Psoas muscle (tissue), 8 donors: ENCODE results near the gene GAS2L2. TPM values are rescaled to one million over a fixed set of nuclear protein-coding genes. Genes with fewer than 3 reads are reported as not detected.

Experiments used
- ATAC-seq, 4 donors: fragments of 200-7000 bp; cut with Tn5 transposase; one replicate each; pipeline ENCODE4 v1.9.1; 2020; ENCODE audit warnings: moderate library complexity in 3 of 4, mild to moderate bottlenecking in 2 of 4
- DNase-seq, 2 donors: peaks; one replicate each; pipeline ENCODE4 v3.0.0-alpha.2; 2020
- H3K27ac ChIP-seq: fragments of 200-600 bp; one replicate; pipeline ENCODE4 v1.8.0; 2022
- H3K27me3 ChIP-seq, 3 donors: fragments of 200-600 bp in 1 of 3; one replicate each; pipeline versions ENCODE4 v1.6.1 to v1.8.0; 2013 to 2022; ENCODE audit warnings: low read length in 2 of 3, mild to moderate bottlenecking in 2 of 3, moderate library complexity in 1 of 3; ENCODE audit not compliant: insufficient read depth in 3 of 3
- H3K36me3 ChIP-seq, 2 donors: fragments of 200-600 bp in 1 of 2; one replicate each; pipeline versions ENCODE4 v1.6.1 to v1.8.0; 2013 to 2022; ENCODE audit warnings: low read depth in 1 of 2, mild to moderate bottlenecking in 1 of 2, moderate library complexity in 1 of 2; ENCODE audit not compliant: insufficient read depth in 1 of 2
- H3K4me1 ChIP-seq: fragments of 200-600 bp; one replicate; pipeline ENCODE4 v1.8.0; 2022
- H3K4me3 ChIP-seq: fragments of 200-600 bp; one replicate; pipeline ENCODE4 v1.8.0; 2022; ENCODE audit warnings: mild to moderate bottlenecking
- H3K9me3 ChIP-seq: fragments of 200-600 bp; one replicate; pipeline ENCODE4 v1.8.0; 2022
- CTCF ChIP-seq: fragments of 200-600 bp; IDR thresholded peaks from one replicate; pipeline ENCODE4 v1.8.0; 2022; ENCODE audit warnings: antibody characterized with exemption
- WGBS, 3 donors: extraction: QIAGEN DNeasy Blood & Tissue Kit; methylation state at CpG; one replicate each; pipeline versions ENCODE4 v1.1.6 to v1.1.7; 2013; 5-methylcytosine and 5-hydroxymethylcytosine counted together
- intact Hi-C, 2 donors: fragments of 100-400 bp; cut with DNase I; formaldehyde crosslinking; loops; one replicate each; pipeline versions ENCODE4 v1.11.0 to v1.14.2; 2022
- polyA plus RNA-seq, 3 donors: library from polyadenylated mRNA; stranded (reverse); fragments of 200-250 nt; gene quantifications; one replicate each; pipeline ENCODE4 v1.2.3, GENCODE V29; 2013
- total RNA-seq, 4 donors: library from RNA; stranded (reverse); fragmentation: NEBNext Ultra II Directional in 2 of 4; extraction: Animal tissue kit (Norgen Biotek cat#: 25700) in 2 of 4; gene quantifications; one replicate each; pipeline versions ENCODE4 v1.2.1 to v1.2.4, GENCODE V29; 2021 to 2023
- donor health status: healthy with polysubstance abuse.
- donor health status: DM: no; HTN: no; CAD: no; lungs with moderate emphysema.
- donor health status: Bipolar disorder and iron deficiency.
- donor health status: healthy.
- donor health status: DM: yes; HTN: yes; CAD: no.
- donor health status: DM: no; HTN: no; CAD: no.
- donor health status: DM: no; HTN: no; CAD: no.
- donor health status: DM: yes; HTN: yes; CAD: no.

The GAS2L2 gene
- total and polyA plus RNA-seq, 7 donors: 0.04 to 0.27 (median 0.13) TPM; not detected in 1

GRCh38 chr17:35731239-35731916 is 21.7 kb downstream of the GAS2L2 start, which contains the start of gene RASL10B:
TSS of gene RASL10B (plus strand) at chr17:35731639. CDS start at chr17:35735185, 3,546 bp downstream.
- Histone ChIP-seq H3K36me3 (no peaks in the 10 kb centered on the region), H3K9me3 (no peaks in the 10 kb centered on the region), H3K27ac (peak within 1 kb of the TSS; percentile 47), H3K27me3 (no peaks in the 10 kb centered on the region), H3K4me3 (peak within 1 kb of the TSS; percentile 68), H3K4me1 (peaks cover 11% of the 10 kb centered on the region)
- no peak for TF ChIP-seq CTCF
- peak; percentile 68 to 78 for DNase-seq
- WGBS, 3 donors: 3 to 7% (median 6%) methylated on average over 20 to 44 of the region's 44 CpGs
- ATAC-seq: peak; percentile 73 to 92 (median 83)
- intact Hi-C loops: no loop called here

- H3K27me3 ChIP-seq: no peaks in the 10 kb centered on the region
- ATAC-seq (no peak), DNase-seq (no peak)
- intact Hi-C loops: no loop called here
- no peak overlapping the region for H3K27ac ChIP-seq
- WGBS, 3 donors: 86 to 88% (median 88%) methylated on average over 10 of the region's 10 CpGs
- peak overlapping the region; percentile 68 for H3K4me3 ChIP-seq
- peaks cover 13% of the 10 kb centered on the region for H3K4me1 ChIP-seq
- peaks cover 0 to 4% of the 10 kb centered on the region in 2 donors for H3K36me3 ChIP-seq
- no peak for TF ChIP-seq CTCF
- no peaks in the 10 kb centered on the region for H3K9me3 ChIP-seq
Measured at GRCh38 chr17:35730400-35731005, 22.5 kb downstream of the GAS2L2 start.

- no peak for ATAC-seq
- Histone ChIP-seq H3K9me3 (no peaks in the 10 kb centered on the region), H3K36me3 (peaks cover 0 to 15% of the 10 kb centered on the region in 2 donors), H3K4me3 (no peak overlapping the region), H3K27ac (no peak overlapping the region), H3K27me3 (no peaks in the 10 kb centered on the region), H3K4me1 (peaks cover 13% of the 10 kb centered on the region)
- WGBS, 3 donors: 70 to 81% (median 74%) methylated on average over 4 of the region's 4 CpGs
- DNase-seq: no peak
- TF ChIP-seq CTCF: no peak
- intact Hi-C loops: no loop called here
Measured at GRCh38 chr17:35729405-35729833, 23.6 kb downstream of the GAS2L2 start.

GRCh38 chr17:35728551-35728950 is 24.5 kb downstream of the GAS2L2 start:
- DNase-seq (no peak), ATAC-seq (no peak)
- Histone ChIP-seq H3K27ac (no peak overlapping the region), H3K4me3 (no peak overlapping the region), H3K4me1 (peaks cover 13% of the 10 kb centered on the region), H3K27me3 (no peaks in the 10 kb centered on the region), H3K36me3 (peaks cover 5 to 24% of the 10 kb centered on the region in 2 donors), H3K9me3 (no peaks in the 10 kb centered on the region)
- intact Hi-C loops: no loop called here
- no peak for TF ChIP-seq CTCF
- 87 to 90% (median 90%) methylated on average over 3 of the region's 3 CpGs for WGBS, 3 donors
